Epidermal melanocyte (primary cell): ENCODE measurements around the gene PYHIN1.

Experiments used
- DNase-seq: peaks from one replicate; pipeline ENCODE4 v3.0.0; 2011; ENCODE audit warnings: low spot score; ENCODE audit not compliant: insufficient read length

PYHIN1 gene

DNA sequence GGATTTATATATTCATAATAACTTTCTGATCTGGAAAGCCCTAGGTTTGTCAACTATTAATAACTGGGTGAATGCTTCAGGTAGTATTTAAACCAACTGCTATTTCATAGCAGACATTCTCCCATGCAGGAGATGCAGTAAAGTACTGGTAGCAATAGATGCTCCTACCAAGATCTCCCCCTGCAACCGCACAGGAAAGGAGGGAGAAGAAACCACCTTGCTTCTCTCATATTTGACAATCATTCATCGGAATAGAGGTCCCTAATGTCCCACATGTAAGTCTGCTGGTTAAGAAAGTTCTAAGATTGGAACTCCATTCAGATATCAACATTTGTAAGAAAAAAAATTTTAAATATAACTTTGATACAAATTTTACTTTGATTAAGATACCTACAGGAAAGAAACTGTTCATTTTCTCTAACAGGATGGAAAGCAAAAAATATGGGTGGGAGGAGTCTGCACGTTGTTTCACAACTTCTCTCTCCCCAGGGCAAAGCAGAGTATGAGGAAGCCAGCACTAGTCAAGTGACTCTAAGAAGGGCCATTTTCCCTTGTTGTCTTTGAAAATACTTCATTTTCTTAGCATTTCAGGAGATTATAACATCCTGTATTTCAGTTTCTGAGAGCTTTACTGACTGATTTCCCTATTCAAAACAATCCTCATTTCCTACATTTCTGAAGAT, at the start of gene PYHIN1:
Gene PYHIN1, plus strand, starts transcription at position 498 of the 683 bp plus-strand sequence. CDS start 5,359 bp downstream, outside the sequence.
- no peak for DNase-seq

DNA sequence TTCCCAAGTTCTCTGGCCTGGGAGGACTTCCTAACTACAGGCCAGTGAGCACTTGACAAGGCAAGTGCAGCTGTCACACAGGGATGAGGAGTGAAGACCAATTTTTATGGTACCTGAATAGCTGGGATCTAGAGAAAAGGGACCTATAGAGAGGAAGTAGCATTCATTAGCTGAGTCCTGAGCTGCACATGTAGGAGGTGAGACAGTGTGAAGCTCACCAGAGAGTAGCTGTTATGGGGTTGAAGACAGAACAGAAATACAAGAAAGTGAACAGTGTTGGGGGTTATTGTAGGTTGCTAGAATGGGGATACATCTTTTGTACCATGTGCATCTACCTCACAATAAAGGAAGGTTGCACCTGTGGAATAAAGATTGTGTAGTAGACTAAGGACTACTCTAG, 37.7 kb upstream of the PYHIN1 start:
- DNase-seq, result no peak

DNA sequence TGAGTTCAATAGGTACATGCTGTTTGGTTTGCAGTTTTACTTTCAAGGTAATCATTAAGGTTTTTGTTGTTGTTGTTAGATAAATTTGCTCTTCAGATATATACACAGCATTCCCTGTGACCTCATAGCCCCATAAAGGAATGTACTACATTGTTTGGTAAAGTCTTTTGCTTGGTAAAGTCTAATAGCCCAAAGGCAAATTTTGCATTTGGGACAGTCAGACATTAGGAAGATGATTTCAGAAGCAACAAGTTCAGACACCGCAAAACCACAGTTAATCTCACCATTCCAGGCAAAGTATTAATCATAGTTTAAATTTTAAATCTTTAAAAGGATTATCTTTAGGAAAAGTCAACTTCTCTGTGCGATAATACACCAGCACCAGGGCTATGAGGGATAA, 32.6 kb upstream of the PYHIN1 start:
- DNase-seq, result no peak

DNA sequence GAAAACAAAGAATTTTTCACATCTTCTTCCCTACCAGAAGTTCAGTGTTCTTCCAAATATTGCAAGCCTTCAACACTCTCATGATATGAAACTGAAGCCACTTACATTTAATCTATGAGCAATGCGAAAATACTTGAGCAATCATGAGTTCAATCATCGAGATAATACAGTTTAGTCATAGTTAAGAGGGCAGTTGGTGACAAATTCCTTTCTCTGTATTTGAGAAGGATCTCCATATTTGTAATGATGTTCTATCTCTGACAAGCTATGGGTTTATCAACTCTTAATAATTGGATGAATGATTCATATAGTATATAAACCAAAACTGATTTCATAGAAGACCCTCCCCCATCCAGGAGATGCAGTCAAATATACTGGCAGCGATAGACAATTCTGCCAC, 29.7 kb upstream of the PYHIN1 start:
- DNase-seq, result no peak

DNA sequence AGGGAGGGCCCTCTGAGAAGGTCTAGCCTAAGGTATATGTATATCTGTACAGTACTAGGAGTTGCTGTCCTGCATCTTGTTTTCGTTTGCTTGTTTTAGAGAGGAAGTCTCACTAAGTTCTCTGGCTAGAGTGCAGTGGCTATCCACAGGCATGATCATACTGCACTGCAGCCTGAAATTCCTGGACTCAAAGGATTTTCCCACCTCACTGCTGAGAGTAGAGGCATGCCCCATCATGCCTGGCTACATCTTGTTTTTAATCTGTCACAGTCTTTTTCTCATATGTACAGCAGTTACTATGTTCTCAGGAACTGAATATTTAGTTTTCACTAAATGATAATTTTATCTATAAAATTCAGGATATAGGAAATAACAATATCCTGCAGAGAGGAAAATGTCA, 15.3 kb upstream of the PYHIN1 start:
- no peak for DNase-seq

DNA sequence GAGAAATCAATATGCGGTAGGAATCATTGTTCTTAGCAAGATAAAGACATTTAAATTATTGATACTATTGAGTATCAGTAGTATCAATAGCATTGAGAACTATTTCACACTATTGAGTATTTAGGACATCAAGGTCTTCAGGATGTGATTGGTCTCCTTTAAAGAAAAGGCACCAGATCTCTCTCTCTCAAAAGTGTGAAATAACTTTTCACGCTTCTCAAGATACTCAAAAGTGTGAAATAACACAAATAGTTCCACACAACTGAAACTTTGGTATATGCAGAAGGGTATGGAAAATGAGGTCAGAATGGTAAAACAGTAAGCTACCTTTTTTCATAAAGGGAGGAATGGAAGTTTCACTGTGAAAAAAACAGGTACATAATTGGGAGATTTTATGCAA, 6.7 kb upstream of the PYHIN1 start:
- DNase-seq, result no peak

DNA sequence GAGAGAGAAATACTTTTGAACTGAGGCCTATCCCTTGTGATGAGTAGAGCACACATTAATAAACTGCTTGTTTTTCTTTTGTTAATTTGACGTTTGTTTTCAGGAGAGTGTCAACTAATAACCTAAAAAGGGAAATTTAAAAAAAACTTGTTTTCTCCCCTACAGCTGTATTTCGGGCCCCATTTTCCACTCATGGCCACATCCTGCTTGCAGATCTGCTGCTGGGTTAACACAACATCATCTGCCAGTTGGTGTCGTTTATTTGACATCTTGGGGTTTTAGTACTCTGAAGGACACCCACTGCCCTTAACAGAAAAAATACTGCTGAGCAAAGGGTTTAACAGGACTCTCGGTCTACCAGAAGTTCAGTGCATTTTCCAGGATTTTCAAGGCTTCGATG, 848 bp upstream of the PYHIN1 start:
- no peak for DNase-seq

DNA sequence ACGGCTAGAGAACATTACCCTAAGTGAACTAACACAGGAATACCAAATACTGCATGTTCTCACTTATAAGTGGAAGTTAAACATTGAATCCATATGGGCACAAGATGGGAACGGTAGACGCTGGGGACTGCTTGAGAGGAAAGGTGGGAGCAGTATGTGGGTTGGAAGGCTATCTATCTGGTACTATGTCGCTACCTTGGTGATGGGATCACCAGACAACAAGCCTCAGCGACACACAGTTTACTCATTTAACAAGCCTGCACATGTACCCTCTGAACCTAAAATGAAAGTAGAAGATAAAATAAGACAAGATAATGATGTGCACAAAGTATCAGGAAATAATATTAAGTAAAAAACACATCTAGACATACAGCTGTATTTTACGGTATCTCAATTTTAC, 819 bp downstream of the PYHIN1 start:
- no peak for DNase-seq

DNA sequence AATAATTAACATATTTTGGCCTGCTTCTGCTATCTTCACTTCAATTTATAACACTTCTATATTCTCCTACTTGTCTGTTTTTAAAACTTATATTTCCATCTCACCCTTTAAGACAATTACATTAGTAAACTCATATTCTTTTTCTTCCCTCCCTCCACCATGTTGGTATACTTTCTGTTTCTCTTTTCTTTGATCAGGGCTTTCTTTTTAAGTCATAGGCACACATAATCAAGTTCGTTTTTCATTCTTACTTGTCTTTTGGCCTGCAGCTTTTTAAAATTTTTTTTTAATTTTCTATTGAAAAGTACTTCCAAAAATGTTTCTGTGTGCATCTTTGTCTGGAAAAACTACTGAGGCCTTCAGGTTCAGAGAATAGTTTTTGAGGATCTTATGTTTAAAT, 2.3 kb downstream of the PYHIN1 start:
- no peak for DNase-seq

DNA sequence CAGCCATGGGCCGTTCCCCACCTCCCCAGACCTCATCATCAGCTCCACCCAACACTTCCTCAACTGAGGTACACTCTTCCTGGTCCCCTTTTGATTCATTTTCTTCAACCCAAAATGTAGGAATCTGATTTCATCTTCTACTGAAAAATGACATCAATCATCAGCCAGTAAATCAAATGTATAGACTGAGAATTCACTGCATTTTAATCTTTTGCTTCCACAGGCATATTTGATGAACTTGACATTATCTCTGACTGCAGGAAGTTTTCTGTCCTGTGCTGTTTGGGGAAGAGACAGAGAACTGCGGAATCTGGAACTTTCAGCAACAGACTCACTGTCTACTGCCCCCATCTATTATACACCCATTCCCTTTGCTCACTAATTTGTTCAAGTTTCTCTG, 7.8 kb downstream of the PYHIN1 start:
- no peak for DNase-seq

DNA sequence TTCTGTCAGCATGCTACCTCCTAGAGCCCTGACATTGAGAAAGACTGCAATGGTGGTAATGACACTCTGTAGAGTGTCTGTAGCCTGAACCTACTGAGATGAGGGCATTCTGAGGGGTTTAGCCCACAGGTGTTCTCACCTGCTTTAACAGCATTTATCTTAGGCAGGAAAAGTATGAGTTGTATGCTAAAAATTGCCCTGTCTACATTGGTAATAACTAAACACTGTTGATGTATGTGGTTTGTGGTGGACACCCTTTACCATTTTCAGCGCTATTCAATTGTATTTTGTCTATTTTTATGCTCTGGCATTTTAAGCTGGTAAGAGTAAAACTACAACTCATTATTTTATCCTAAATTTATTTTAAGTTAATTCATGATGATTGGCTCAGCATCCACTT, 10.0 kb downstream of the PYHIN1 start:
- no peak for DNase-seq

DNA sequence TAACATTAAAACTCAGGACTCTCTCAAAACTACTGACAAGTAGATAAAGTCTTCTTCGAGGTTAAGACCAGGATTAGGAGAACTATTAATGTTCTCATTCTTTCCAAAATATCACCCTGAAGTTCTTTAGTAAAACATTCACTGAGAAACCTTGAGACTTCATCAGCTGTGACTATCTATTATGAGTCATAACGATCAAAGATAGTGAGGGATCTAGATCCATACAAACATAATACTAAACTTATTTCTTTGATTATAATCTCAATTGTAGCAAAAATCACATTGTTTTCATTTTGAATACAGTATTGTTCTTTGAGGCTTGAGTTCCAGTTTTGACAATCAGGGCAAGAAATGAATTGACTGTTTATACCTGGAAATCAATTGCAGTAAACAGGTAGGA, 11.1 kb downstream of the PYHIN1 start:
- no peak for DNase-seq

DNA sequence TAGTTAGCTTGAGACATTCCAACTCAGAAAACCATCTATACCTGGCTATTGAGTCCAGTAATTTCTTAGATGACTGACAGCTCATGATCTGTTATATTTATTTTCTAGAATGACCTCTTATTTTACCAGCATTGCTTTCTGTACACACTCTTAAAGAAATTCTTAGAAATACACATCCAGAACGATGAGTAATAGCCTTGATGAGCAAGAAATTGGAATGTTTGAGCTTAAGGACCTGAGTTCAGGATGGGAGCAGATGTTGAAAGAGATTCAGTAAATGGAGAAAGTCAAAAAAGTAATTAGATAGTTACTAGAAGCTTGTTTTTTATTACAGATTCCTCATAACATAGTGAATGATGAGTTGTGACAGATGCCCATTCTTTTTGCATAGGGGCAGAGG, 11.7 kb downstream of the PYHIN1 start:
- no peak for DNase-seq

DNA sequence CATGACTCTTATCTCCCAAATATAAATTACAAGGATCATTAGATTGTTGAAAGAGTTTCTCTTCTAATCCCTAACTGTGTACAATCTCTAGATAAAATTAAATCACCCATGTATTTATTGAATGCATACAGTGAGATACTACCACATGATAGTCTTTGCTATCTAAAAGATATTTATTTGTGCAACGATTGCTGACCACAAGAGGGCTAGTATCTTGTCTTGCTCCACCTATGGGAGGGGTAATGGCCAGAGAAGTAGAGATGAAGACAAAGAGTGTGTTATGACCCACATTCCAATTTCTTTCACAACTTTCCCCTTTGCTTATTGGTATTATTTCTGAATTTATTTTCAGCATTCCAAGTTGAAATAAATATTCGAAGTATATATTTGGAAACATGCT, 13.7 kb downstream of the PYHIN1 start:
- DNase-seq, result no peak

DNA sequence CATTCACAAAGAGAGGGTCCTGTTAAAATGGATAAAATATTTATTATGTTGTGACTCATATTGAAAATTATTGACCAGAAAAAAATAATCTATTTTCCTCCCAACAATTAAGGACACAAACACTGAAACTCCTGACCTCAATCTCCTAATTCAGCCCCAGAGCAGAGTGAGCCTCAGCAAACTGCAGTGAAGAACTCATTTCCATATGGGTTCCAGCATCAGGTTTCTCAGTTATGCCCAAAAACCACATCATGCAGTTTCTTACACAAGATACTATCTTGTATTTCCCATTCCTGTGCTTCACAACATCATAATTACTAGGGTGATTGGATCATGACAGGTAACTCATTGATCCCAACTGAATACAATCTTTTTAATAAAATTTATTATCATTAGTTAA, 15.4 kb downstream of the PYHIN1 start:
- no peak for DNase-seq

DNA sequence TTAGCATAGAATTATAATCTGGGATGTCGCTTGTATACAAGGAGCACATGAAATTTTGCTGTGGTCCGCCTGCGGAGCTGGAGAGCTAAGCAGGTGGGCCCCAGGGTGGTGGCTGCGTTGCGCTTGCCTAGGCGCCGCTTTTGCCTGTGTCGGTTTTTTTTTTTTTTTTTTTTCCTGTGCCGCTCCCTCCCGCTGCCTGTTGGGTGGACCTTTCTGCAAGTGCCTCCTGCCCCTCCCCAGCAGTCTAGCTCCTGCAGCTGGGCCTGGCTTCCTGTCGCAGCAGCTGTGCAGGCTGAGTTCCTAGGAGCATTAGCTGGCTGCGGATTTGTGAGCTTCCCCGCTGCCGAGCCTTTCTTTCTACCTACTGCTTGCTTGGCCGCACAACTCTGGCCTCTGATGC, 20.6 kb downstream of the PYHIN1 start:
- no peak for DNase-seq

DNA sequence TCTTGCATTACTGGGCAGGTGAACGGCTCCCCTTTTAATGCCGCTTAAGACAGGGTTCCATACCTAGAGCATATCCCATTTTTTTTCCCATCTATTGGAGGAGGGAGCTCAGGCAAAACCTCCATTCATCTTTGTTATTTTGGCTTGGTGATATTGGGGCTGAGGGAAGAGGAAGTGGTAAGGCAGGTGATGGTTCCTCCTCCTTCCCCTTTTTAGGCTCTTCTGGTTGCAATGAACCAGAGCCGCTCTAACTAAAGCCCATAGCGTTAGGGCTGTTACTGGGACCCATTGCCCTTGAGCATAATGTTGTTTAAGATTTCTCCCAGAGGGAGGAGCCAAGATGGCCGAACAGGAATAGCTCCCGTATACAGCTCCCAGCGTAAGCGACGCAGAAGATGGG, 21.1 kb downstream of the PYHIN1 start:
- no peak for DNase-seq

DNA sequence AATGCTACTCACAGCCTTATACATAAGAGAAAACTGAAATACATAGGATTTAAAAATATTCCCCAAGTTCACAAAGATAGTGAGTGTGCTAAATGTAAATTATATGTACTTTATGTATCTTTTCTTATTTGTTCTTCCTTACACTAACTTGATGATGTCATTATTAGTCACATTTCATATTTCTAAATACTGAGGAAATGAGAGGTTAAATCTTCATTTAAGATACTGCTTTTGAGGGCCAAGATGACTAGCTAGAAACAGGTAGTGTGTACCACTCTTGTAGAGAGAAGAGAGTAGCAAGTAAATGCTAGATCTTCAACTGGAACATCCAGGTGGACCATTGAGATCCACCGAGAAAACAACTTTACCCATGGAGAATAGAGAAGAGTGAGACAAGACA, 29.8 kb downstream of the PYHIN1 start:
- no peak for DNase-seq

DNA sequence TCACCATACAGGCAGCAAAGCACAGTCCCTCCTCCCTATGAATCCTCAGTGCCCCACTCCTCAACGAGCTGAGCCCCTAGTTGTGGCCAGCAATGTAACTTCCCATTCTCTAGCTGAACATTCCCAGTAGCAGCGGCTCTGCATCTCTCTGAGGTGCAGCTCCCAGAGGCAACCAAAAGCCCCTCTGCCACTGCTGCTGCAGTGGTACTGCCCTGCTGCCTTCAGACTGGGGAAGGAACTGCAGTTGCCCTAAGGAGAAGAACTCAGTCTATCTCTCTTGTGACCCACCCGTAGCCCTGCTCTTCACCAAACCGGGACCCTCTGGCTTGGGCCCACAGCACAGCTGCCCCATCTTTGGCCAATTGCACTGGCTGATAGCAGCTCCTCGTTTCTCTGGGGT, 31.6 kb downstream of the PYHIN1 start:
- DNase-seq, result no peak

DNA sequence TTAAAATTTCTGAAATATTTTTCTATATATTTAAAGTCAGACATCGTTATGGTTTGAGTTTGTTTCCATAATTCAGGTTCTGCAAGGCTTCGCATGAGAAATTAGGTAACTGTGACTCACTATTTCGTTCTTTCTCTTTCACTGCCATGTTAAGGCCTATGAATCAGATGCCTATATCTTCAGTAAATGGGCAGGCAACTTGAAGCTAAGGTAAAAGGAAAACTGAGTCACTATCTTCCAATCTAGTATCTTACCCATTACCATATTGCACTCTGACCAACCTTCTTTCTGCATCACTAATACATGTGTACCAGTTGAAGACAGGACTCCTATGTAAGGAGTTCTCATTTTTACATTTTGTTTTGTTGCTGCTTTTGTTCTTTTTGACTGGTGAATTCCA, 37.8 kb downstream of the PYHIN1 start:
- DNase-seq, result no peak

DNA sequence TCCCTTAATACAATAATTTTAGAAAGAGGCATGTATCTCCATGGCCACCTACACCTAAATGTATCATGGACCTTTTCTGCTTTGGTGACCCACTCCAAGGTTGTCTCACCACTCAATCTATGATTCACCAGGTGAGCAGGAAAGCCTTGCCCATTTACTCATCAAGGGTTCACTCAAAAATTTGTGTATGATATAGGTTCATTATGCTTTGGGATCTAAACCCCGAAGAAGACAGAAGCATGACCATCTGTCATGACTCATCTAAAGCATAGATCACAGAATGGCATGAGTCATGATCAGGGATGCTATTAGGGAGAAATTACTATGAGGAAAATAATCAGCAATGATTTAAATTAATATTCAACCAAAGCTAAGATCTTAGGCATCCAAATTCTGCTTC, 38.5 kb downstream of the PYHIN1 start:
- DNase-seq, result no peak

DNA sequence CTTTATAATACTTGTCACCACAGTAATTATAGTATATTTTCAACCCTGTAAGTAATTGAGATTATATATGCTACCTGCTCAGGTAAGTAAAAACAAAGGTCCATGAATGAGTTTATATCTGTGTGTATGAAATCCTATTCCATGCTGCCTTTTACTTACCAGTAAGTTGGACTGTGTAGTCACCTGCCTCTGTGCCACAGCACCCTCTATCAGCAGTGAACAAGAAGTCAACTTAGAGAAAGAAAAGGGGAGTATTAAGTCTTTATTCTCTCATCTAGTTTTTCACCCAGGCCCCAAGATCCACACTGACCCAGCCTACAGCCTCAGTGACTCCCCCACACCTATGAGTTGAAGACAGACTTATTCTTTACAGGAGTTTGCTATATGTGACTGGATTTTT, 41.5 kb downstream of the PYHIN1 start:
- DNase-seq, result no peak

DNA sequence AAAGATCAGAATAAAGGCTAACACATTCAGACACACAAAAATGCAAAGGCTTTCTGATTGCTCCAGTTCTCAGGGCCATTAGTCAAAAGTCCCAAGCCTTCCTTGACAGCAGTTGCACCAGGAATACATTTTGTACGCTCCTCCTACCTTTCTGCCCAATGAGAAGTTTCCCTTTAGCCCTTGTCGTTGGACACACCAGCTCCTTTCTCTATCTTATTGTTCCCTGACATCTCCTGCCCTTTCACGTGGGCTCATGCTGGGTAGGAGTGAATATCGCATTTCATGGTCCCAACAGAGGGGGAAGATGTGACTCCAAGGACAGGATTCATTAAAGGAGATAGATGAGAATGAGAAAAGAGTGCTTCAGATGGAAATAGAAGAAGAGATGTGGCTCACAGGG, 44.9 kb downstream of the PYHIN1 start:
- no peak for DNase-seq

DNA sequence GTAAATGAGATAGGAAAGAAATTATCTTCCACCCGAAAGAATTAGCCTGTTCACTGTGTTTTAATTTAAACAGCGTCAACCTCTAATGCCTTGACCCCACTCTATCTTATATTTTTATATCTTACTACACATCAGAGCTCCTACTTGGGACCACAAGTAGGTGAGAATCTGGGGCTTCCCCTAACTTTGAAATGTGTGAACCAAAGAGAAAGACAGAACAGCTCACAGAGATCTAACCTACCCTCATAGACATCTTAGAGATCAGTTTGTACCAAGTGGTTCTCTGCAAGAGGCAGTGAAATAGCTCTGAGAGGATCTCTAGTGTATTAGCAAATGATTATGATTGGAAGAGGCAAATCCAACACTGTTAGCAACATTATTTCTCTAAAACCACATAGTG, 47.4 kb downstream of the PYHIN1 start:
- no peak for DNase-seq
